HEK293 (cell line): Measurements from ENCODE around the gene TCF7L2.
A peak's percentile ranks its signal among the peaks of the same experiment; 100 is the strongest.

Experiments
- CTCF ChIA-PET: fragments of 350-600 bp; formaldehyde crosslinking; extraction: SDS; loops from one replicate; lab custom pipeline; 2021; ENCODE audit warnings: antibody characterized with exemption; lab: Yijun Ruan, JAX
- POLR2A ChIA-PET: fragments of 300-600 bp; formaldehyde crosslinking; extraction: SDS; loops from one replicate; lab custom pipeline; 2020; ENCODE audit warnings: antibody characterized with exemption, inconsistent platforms; lab: Yijun Ruan, JAX
- H3K27ac ChIP-seq: fragments of 200-500 bp; sonication (Bioruptor generic); 2 replicates; pipeline ENCODE4 v1.5.1; 2014; ENCODE audit warnings: low read depth, low read length, control low read depth, inconsistent platforms; ENCODE audit errors: extremely low read depth
- H3K36me3 ChIP-seq, 2 experiments: fragments of 200-500 bp in 1 of 2; sonication (Bioruptor generic) in 1 of 2; 1 replicate in 1 of 2; 2 replicates in 1 of 2; pipeline ENCODE4 v1.5.1; 2014 to 2017; ENCODE audit warnings: inconsistent platforms in 2 of 2, low read length in 2 of 2; ENCODE audit not compliant: control insufficient read depth in 2 of 2, insufficient read depth in 1 of 2
- H3K4me1 ChIP-seq: fragments of 200-500 bp; sonication (Bioruptor generic); 2 replicates; pipeline ENCODE4 v1.5.1; 2014; ENCODE audit warnings: mild to moderate bottlenecking, low read length, inconsistent platforms; ENCODE audit not compliant: control insufficient read depth, insufficient read depth
- H3K4me3 ChIP-seq: 2 replicates; pipeline ENCODE4 v1.5.1; 2011; ENCODE audit warnings: low read depth, mild to moderate bottlenecking, control low read depth, low read length, moderate library complexity
- H3K9me3 ChIP-seq: fragments of 200-500 bp; sonication (Bioruptor generic); 2 replicates; pipeline ENCODE4 v1.5.1; 2014; ENCODE audit warnings: low read depth, low read length, inconsistent platforms; ENCODE audit not compliant: control insufficient read depth, insufficient read depth
- FEZF1 ChIP-seq: fragments of 450-650 bp; formaldehyde crosslinking; IDR thresholded peaks from 2 replicates; pipeline ENCODE4 v1.5.1; 2016; ENCODE audit warnings: missing biosample characterization, missing genetic modification characterization
- IKZF3 ChIP-seq: fragments of 450-650 bp; IDR thresholded peaks from 2 replicates; pipeline ENCODE4 v1.5.0; 2018; ENCODE audit warnings: missing biosample characterization, mild to moderate bottlenecking, missing genetic modification characterization, moderate library complexity
- PRDM1 ChIP-seq: fragments of 450-650 bp; formaldehyde crosslinking; IDR thresholded peaks from 2 replicates; pipeline ENCODE4; 2016; ENCODE audit warnings: missing biosample characterization, missing genetic modification characterization
- ZBTB26 ChIP-seq: fragments of 450-650 bp; formaldehyde crosslinking; optimal IDR thresholded peaks from 2 replicates; pipeline ENCODE3; 2016; ENCODE audit warnings: missing biosample characterization, mild to moderate bottlenecking, missing genetic modification characterization
- ZBTB8A ChIP-seq: fragments of 450-650 bp; formaldehyde crosslinking; IDR thresholded peaks from 2 replicates; pipeline ENCODE4 v1.5.1; 2016; ENCODE audit warnings: missing biosample characterization, missing genetic modification characterization
- ZEB2 ChIP-seq: fragments of 450-650 bp; formaldehyde crosslinking; IDR thresholded peaks from 2 replicates; pipeline ENCODE4 v1.5.1; 2016; ENCODE audit warnings: missing biosample characterization, missing genetic modification characterization
- ZNF169 ChIP-seq: fragments of 450-650 bp; formaldehyde crosslinking; IDR thresholded peaks from 2 replicates; pipeline ENCODE4 v1.5.1; 2016; ENCODE audit warnings: missing biosample characterization, missing genetic modification characterization
- ZNF175 ChIP-seq: fragments of 450-650 bp; formaldehyde crosslinking; IDR thresholded peaks from 2 replicates; pipeline ENCODE4 v1.5.1; 2016; ENCODE audit warnings: missing biosample characterization, missing genetic modification characterization
- ZNF184 ChIP-seq: fragments of 450-650 bp; IDR thresholded peaks from 2 replicates; pipeline ENCODE4 v1.5.1; 2018; ENCODE audit warnings: missing biosample characterization, mild to moderate bottlenecking, missing genetic modification characterization
- ZNF2 ChIP-seq: fragments of 450-650 bp; formaldehyde crosslinking; IDR thresholded peaks from 2 replicates; pipeline ENCODE4 v1.5.1; 2016; ENCODE audit warnings: missing biosample characterization, missing genetic modification characterization
- ZNF302 ChIP-seq: fragments of 450-650 bp; formaldehyde crosslinking; IDR thresholded peaks from 2 replicates; pipeline ENCODE4 v1.5.1; 2016; ENCODE audit warnings: missing biosample characterization, missing genetic modification characterization, low read depth
- ZNF341 ChIP-seq: fragments of 450-650 bp; formaldehyde crosslinking; IDR thresholded peaks from 2 replicates; pipeline ENCODE4; 2016; ENCODE audit warnings: low read depth, missing biosample characterization, missing genetic modification characterization
- ZNF416 ChIP-seq: fragments of 450-650 bp; formaldehyde crosslinking; IDR thresholded peaks from 2 replicates; pipeline ENCODE4 v1.5.1; 2016; ENCODE audit warnings: missing biosample characterization, missing genetic modification characterization
- ZNF561 ChIP-seq: fragments of 450-650 bp; IDR thresholded peaks from 2 replicates; pipeline ENCODE4 v1.5.1; 2018; ENCODE audit warnings: missing biosample characterization, missing genetic modification characterization, borderline replicate concordance
- ZNF600 ChIP-seq: fragments of 450-650 bp; formaldehyde crosslinking; IDR thresholded peaks from 2 replicates; pipeline ENCODE4 v1.5.1; 2016; ENCODE audit warnings: missing biosample characterization, missing genetic modification characterization
- ZNF654 ChIP-seq: fragments of 450-650 bp; formaldehyde crosslinking; IDR thresholded peaks from 2 replicates; pipeline ENCODE4 v1.5.1; 2016; ENCODE audit warnings: low read depth, missing biosample characterization, missing genetic modification characterization
- ZNF660 ChIP-seq: fragments of 450-650 bp; IDR thresholded peaks from 2 replicates; pipeline ENCODE4 v1.5.1; 2018; ENCODE audit warnings: missing biosample characterization, mild to moderate bottlenecking, missing genetic modification characterization
- ZNF837 ChIP-seq: fragments of 450-650 bp; formaldehyde crosslinking; IDR thresholded peaks from 2 replicates; pipeline ENCODE4 v1.5.1; 2016; ENCODE audit warnings: missing biosample characterization, missing genetic modification characterization
- ZSCAN16 ChIP-seq: fragments of 450-650 bp; formaldehyde crosslinking; IDR thresholded peaks from 2 replicates; pipeline ENCODE4 v1.5.1; 2016; ENCODE audit warnings: missing biosample characterization, missing genetic modification characterization
- TF ChIP-seq, protein P1 (sequence below): fragments of 450-650 bp; IDR thresholded peaks from 2 replicates; pipeline ENCODE4 v1.5.1; 2018; ENCODE audit warnings: missing biosample characterization, mild to moderate bottlenecking, missing genetic modification characterization
- TF ChIP-seq, protein P2 (sequence below): fragments of 450-650 bp; formaldehyde crosslinking; IDR thresholded peaks from 2 replicates; pipeline ENCODE4 v1.5.1; 2016; ENCODE audit warnings: missing biosample characterization, missing genetic modification characterization
- TF ChIP-seq, protein P3 (sequence below): fragments of 450-650 bp; formaldehyde crosslinking; IDR thresholded peaks from 2 replicates; pipeline ENCODE4 v1.5.1; 2016; ENCODE audit warnings: missing biosample characterization, missing genetic modification characterization

The TCF7L2 gene

DNA sequence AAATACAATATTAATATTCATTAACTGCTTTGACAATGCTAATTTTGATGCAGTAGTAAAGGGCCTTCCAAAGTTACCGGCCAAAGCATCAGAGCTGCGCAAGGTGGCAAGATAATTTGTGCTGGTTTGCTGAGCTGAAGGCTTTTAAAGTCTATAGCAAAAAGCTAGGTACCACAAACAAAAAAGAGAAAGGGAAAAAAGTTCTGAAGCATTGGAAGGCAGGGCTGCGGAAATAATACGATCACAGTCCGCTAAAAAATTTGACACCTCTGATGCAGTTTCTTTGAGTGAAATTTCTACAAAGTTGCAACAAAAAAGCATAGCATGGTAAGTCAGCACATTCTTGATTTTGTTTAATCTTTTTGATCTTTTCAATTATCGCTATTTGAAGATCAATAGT lies 175.6 kb downstream of the TCF7L2 start:
- TF ChIP-seq, protein P1, sequence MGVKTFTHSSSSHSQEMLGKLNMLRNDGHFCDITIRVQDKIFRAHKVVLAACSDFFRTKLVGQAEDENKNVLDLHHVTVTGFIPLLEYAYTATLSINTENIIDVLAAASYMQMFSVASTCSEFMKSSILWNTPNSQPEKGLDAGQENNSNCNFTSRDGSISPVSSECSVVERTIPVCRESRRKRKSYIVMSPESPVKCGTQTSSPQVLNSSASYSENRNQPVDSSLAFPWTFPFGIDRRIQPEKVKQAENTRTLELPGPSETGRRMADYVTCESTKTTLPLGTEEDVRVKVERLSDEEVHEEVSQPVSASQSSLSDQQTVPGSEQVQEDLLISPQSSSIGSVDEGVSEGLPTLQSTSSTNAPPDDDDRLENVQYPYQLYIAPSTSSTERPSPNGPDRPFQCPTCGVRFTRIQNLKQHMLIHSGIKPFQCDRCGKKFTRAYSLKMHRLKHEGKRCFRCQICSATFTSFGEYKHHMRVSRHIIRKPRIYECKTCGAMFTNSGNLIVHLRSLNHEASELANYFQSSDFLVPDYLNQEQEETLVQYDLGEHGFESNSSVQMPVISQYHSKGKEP (tag by site-specific recombination): peak; percentile 28; the same call in 1 of the 2 replicates
- TF ChIP-seq ZNF184 (tag by site-specific recombination): no peak
- 0 out of 2 replicates have a peak, but pooled peaks cover 6% of the 10 kb centered on the region for H3K4me1 ChIP-seq
- POLR2A ChIA-PET: interaction anchor here (0.7 kb wide), 1 partner anchor 26 kb away, joined by 4 read pairs; no protein-coding TSS in a partner anchor

GRCh38 chr10:113126229-113127201 lies 176.5 kb downstream of the TCF7L2 start:
- Histone ChIP-seq H3K4me1 (0 out of 2 replicates have a peak, but pooled peaks cover 6% of the 10 kb centered on the region), H3K9me3 (no peaks in the 10 kb centered on the region), H3K4me3 (peak overlapping the region; percentile 29), H3K36me3 (no peaks in the 10 kb centered on the region; a peak in 1 of 3 replicates), H3K27ac (no peak overlapping the region)
- POLR2A ChIA-PET: interaction anchor here (0.7 kb wide), 1 partner anchor 27 kb away, joined by 4 read pairs; no protein-coding TSS in a partner anchor
- CTCF ChIA-PET: interaction anchor here (0.6 to 2.4 kb wide), 32 partner anchors 15 to 1922 kb away, joined by 3 to 9 read pairs (median 3); no protein-coding TSS in a partner anchor
- TF ChIP-seq PRDM1 (peak; percentile 80), ZNF175 (no peak), ZNF660 (tag by site-specific recombination) (peak; percentile 88), IKZF3 (tag by site-specific recombination) (peak; percentile 72), ZNF600 (peak; percentile 62; the same call in 1 of the 2 replicates), ZEB2 (tag by site-specific recombination) (no peak), ZBTB26 (tag by site-specific recombination) (peak; percentile 45), ZNF341 (no peak), ZNF654 (tag by site-specific recombination) (peak; percentile 7; the same call in 1 of the 2 replicates), ZNF561 (tag by site-specific recombination) (peak; percentile 63; the same call in 1 of the 2 replicates), ZNF416 (no peak), ZNF302 (tag by site-specific recombination) (no peak), FEZF1 (peak; percentile 22; the same call in 1 of the 2 replicates), ZSCAN16 (tag by site-specific recombination) (no peak), ZBTB8A (tag by site-specific recombination) (peak; percentile 32; the same call in 1 of the 2 replicates), ZNF169 (tag by site-specific recombination) (no peak), ZNF2 (tag by site-specific recombination) (no peak), ZNF837 (tag by site-specific recombination) (no peak)
- TF ChIP-seq, protein P1 (tag by site-specific recombination): 0 out of 2 replicates have a peak, but pooled peaks have one; percentile 6
- TF ChIP-seq, protein P2, sequence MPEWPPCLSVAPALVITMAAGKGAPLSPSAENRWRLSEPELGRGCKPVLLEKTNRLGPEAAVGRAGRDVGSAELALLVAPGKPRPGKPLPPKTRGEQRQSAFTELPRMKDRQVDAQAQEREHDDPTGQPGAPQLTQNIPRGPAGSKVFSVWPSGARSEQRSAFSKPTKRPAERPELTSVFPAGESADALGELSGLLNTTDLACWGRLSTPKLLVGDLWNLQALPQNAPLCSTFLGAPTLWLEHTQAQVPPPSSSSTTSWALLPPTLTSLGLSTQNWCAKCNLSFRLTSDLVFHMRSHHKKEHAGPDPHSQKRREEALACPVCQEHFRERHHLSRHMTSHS (tag by site-specific recombination): no peak
- TF ChIP-seq, protein P3, sequence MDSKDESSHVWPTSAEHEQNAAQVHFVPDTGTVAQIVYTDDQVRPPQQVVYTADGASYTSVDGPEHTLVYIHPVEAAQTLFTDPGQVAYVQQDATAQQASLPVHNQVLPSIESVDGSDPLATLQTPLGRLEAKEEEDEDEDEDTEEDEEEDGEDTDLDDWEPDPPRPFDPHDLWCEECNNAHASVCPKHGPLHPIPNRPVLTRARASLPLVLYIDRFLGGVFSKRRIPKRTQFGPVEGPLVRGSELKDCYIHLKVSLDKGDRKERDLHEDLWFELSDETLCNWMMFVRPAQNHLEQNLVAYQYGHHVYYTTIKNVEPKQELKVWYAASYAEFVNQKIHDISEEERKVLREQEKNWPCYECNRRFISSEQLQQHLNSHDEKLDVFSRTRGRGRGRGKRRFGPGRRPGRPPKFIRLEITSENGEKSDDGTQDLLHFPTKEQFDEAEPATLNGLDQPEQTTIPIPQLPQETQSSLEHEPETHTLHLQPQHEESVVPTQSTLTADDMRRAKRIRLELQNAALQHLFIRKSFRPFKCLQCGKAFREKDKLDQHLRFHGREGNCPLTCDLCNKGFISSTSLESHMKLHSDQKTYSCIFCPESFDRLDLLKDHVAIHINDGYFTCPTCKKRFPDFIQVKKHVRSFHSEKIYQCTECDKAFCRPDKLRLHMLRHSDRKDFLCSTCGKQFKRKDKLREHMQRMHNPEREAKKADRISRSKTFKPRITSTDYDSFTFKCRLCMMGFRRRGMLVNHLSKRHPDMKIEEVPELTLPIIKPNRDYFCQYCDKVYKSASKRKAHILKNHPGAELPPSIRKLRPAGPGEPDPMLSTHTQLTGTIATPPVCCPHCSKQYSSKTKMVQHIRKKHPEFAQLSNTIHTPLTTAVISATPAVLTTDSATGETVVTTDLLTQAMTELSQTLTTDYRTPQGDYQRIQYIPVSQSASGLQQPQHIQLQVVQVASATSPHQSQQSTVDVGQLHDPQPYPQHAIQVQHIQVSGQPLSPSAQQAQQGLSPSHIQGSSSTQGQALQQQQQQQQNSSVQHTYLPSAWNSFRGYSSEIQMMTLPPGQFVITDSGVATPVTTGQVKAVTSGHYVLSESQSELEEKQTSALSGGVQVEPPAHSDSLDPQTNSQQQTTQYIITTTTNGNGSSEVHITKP (tag by site-specific recombination): 0 out of 2 replicates have a peak, but pooled peaks have one; percentile 10

More for the DNA sequence above, 175.6 kb downstream of the TCF7L2 start:
- Histone ChIP-seq H3K27ac (no peak overlapping the region), H3K9me3 (no peaks in the 10 kb centered on the region), H3K36me3 (no peaks in the 10 kb centered on the region; a peak in 1 of 3 replicates), H3K4me3 (no peak overlapping the region)
- CTCF ChIA-PET: interaction anchor here (0.6 to 2.4 kb wide), 23 partner anchors 14 to 1923 kb away, joined by 3 to 9 read pairs (median 3); no protein-coding TSS in a partner anchor
